Measurements from ENCODE around the gene MAGI2. TPM values are rescaled to one million over a fixed set of nuclear protein-coding genes. Genes with fewer than 3 reads are reported as not detected.

Gene MAGI2
- polyA plus RNA-seq, 1 experiment: 0.81 TPM

DNA sequence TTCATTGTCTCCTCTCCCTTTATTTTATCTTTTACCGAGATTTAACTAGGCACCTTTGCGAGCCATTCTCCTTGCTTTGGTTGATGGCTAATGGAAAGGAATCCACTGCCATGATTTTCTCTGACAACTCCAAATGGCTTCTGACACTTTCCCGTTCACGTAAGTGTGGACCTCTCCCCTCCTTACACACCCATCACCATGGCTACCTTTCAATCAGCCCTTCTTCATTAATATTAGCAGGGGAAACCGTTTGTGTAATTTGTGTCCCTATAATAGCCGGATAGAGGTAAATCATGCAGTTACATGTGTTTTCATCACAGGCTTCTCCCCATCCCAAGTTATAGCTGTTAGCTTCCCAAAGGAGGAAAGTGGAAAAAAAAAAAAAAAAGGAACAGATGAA is 767.3 kb downstream of the MAGI2 start:
- ChIA-PET CTCF (no interaction called here), POLR2A (no interaction called here)
- Histone ChIP-seq H3K4me3 (ENCODE audit: low read depth, low read length) (no peak overlapping the region), H3K27me3 (ENCODE audit: control insufficient read depth, insufficient read depth, low read length) (no peaks in the 10 kb centered on the region), H3K36me3 (ENCODE audit: control insufficient read depth, insufficient read depth, low read length) (no peaks in the 10 kb centered on the region)
- TF ChIP-seq, protein P1, sequence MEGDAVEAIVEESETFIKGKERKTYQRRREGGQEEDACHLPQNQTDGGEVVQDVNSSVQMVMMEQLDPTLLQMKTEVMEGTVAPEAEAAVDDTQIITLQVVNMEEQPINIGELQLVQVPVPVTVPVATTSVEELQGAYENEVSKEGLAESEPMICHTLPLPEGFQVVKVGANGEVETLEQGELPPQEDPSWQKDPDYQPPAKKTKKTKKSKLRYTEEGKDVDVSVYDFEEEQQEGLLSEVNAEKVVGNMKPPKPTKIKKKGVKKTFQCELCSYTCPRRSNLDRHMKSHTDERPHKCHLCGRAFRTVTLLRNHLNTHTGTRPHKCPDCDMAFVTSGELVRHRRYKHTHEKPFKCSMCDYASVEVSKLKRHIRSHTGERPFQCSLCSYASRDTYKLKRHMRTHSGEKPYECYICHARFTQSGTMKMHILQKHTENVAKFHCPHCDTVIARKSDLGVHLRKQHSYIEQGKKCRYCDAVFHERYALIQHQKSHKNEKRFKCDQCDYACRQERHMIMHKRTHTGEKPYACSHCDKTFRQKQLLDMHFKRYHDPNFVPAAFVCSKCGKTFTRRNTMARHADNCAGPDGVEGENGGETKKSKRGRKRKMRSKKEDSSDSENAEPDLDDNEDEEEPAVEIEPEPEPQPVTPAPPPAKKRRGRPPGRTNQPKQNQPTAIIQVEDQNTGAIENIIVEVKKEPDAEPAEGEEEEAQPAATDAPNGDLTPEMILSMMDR (IDR thresholded peaks at IDR 0.05; ENCODE audit: insufficient read depth, low read depth, low read length): no peak
- DNase-seq (ENCODE audit: low read depth): no peak

DNA sequence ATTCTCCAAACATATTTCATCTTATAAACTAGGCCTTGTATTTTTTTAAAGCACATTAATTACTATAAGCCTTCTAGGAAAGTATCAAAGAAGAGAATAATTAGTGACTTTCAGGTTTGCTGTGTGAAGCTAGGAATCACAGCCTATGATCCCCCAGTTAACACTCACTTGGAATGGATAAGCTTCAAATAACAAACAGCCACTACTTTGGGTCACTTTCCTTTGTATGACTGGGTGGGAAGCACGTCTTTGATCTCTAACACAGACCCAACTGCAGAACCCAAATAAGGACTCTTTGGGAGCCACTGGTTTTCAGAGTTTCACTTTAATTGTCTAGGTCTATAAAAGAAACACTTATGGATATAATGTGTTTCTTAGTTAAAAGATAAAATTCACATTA is 769.3 kb downstream of the MAGI2 start:
- CTCF ChIA-PET: no interaction called here

DNA sequence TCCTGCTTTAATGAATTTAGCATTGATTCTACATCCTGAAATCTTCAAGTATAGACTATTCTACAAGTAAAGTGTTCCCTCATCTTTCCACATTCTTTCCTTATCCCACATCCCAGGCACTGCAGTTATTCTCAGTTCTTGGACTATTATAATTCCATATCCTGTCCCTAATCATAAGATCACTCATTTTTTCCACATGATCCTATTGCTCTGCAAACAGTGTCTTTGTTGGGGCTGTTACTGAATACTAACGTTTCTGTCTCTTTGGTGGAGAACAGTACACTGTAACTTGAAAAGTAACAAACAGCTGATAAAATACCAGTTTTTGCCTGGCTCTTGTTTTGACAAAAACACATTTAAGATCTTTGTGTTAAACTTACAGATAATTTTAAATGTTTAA is 769.9 kb downstream of the MAGI2 start:
- Histone ChIP-seq H3K27me3 (ENCODE audit: control insufficient read depth, insufficient read depth, low read length) (no peaks in the 10 kb centered on the region), H3K4me3 (ENCODE audit: low read depth, low read length) (no peak overlapping the region), H3K36me3 (ENCODE audit: control insufficient read depth, insufficient read depth, low read length) (no peaks in the 10 kb centered on the region)
- POLR2A ChIA-PET: no interaction called here
- no peak for DNase-seq (ENCODE audit: low read depth)
- TF ChIP-seq, protein P1 (IDR thresholded peaks at IDR 0.05; ENCODE audit: insufficient read depth, low read depth, low read length): no peak
- CTCF ChIA-PET: no interaction called here

More for the DNA sequence above, 769.3 kb downstream of the MAGI2 start:
- POLR2A ChIA-PET: no interaction called here
- H3K4me3 ChIP-seq (ENCODE audit: low read depth, low read length): no peak overlapping the region
- DNase-seq (ENCODE audit: low read depth): no peak
- no peaks in the 10 kb centered on the region for H3K36me3 ChIP-seq (ENCODE audit: control insufficient read depth, insufficient read depth, low read length)
- H3K27me3 ChIP-seq (ENCODE audit: control insufficient read depth, insufficient read depth, low read length): no peaks in the 10 kb centered on the region
- TF ChIP-seq, protein P1 (IDR thresholded peaks at IDR 0.05; ENCODE audit: insufficient read depth, low read depth, low read length): no peak

DNA sequence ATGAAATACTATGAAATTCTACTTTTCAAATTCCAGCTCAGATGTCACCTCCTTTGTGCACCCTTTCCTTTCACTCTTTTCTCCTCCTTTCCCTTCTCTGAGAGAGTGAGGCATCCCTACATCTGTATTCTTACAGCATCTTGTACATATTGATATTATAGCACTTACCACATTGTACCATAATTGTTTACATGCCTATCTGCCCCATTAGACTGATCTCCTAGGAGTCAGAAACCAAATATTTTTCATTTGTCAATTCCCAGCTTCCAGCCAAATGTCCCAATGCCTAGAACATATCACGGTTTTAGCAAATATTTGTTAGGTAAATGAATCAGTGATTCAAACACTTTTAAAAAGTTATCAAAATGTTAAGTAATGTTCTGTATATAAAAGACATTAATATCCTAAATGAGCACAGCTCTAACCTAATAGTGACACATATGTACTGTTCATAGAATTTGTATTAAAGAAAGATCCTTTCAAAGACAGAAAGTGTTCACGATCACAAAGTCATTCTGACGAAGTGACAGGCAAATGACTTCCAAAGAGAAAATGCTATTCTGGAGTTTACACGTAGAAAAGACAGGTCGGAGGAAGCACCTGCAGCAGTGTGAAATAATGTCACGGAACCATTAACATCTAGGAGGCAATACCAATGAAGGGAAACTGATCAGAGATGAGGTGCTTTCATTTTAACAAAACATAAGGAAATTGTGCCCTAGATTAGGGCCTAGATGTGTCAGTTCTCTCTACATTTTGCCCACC is 774.2 kb downstream of the MAGI2 start:
- TF ChIP-seq, protein P1 (IDR thresholded peaks at IDR 0.05; ENCODE audit: insufficient read depth, low read depth, low read length): no peak
- ChIA-PET CTCF (no interaction called here), POLR2A (no interaction called here)
- DNase-seq (ENCODE audit: low read depth): no peak
- Histone ChIP-seq H3K36me3 (ENCODE audit: control insufficient read depth, insufficient read depth, low read length) (no peaks in the 10 kb centered on the region), H3K4me3 (ENCODE audit: low read depth, low read length) (no peak overlapping the region), H3K27me3 (ENCODE audit: control insufficient read depth, insufficient read depth, low read length) (no peaks in the 10 kb centered on the region)

DNA sequence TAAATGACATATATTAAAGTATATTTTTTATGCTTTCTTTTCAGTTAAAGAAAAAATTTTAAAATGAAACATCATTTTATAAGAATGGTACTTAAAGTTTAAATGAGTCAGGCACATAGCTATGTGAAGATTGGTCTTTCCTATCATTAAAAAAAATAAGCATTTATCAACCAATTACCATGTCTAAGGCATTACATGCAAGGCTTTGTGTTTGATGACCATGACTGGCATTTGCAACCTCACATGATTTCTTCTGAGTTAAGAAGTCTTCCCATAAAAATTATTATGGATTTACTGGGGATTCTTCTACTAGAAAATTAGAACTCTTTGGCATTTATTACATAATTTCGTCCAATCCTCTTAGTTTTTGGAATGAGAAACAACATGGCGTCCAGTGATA is 776.1 kb downstream of the MAGI2 start:
- POLR2A ChIA-PET: no interaction called here

More for the DNA sequence above, 776.1 kb downstream of the MAGI2 start:
- Histone ChIP-seq H3K36me3 (ENCODE audit: control insufficient read depth, insufficient read depth, low read length) (no peaks in the 10 kb centered on the region), H3K27me3 (ENCODE audit: control insufficient read depth, insufficient read depth, low read length) (no peaks in the 10 kb centered on the region), H3K4me3 (ENCODE audit: low read depth, low read length) (no peak overlapping the region)
- TF ChIP-seq, protein P1 (IDR thresholded peaks at IDR 0.05; ENCODE audit: insufficient read depth, low read depth, low read length): no peak
- CTCF ChIA-PET: no interaction called here
- no peak for DNase-seq (ENCODE audit: low read depth)

Data from BJ (cell line).